GM12878 (cell line): Measurements from ENCODE around the gene GTPBP3. TPM values are rescaled to one million over a fixed set of nuclear protein-coding genes. Genes with fewer than 3 reads are reported as not detected.

ENCODE experiments used
- ATAC-seq: fragments of 200-7000 bp; cut with Tn5 transposase; 3 replicates; pipeline ENCODE4 v1.9.1; 2020; ENCODE audit warnings: mild to moderate bottlenecking, moderate library complexity
- BruUV-seq: library from RNA; stranded (reverse); fragments of 400-500 nt; replicated peaks from 2 replicates; lab custom pipeline; 2021; lab: Mats Ljungman, UMichigan
- CTCF ChIA-PET: fragments of 300-600 bp; sonication (Branson Sonifier 250); formaldehyde crosslinking; extraction: SDS; loops from one replicate; lab custom pipeline; 2021; ENCODE audit warnings: inconsistent platforms; lab: Yijun Ruan, JAX
- POLR2A ChIA-PET: fragments of 350-600 bp; formaldehyde crosslinking; extraction: SDS; loops from one replicate; lab custom pipeline; 2021; ENCODE audit warnings: inconsistent platforms; lab: Charles Lee
- RAD21 ChIA-PET: fragments of 300-600 bp; sonication (Branson Sonifier 250); formaldehyde crosslinking; loops from one replicate; lab custom pipeline; 2023; ENCODE audit warnings: antibody characterized with exemption; ENCODE audit not compliant: unreplicated experiment; lab: Charles Lee
- SMC1A ChIA-PET: fragments of 300-600 bp; sonication (Branson Sonifier 250); formaldehyde crosslinking; loops from one replicate; lab custom pipeline; 2023; ENCODE audit not compliant: unreplicated experiment, uncharacterized antibody; lab: Charles Lee
- DNase-seq: peaks from one replicate; pipeline ENCODE4 v3.0.0-alpha.2; 2011; ENCODE audit warnings: low read depth, low spot score
- FAIRE-seq: peaks from 3 replicates; lab custom pipeline; 2011; peaks lifted over from hg19 to GRCh38; lab: Jason Lieb, UNC
- H2AFZ ChIP-seq: 2 replicates; pipeline ENCODE4 v1.6.0; 2011; ENCODE audit warnings: low read depth, low read length, control low read depth; ENCODE audit not compliant: control insufficient read depth
- H3K27ac ChIP-seq: 2 replicates; pipeline ENCODE4 v1.5.1; 2011; ENCODE audit warnings: control low read depth; ENCODE audit not compliant: control insufficient read depth, insufficient read depth
- H3K27me3 ChIP-seq, 2 experiments: replicated peaks in 1 of 2; 2 replicates each; pipeline versions ENCODE4 v1.6.0 to v1.6.1; 2011; ENCODE audit warnings: low read length in 1 of 2; ENCODE audit not compliant: control insufficient read depth in 2 of 2, insufficient read depth in 2 of 2
- H3K36me3 ChIP-seq, 2 experiments: 2 replicates each; pipeline ENCODE4 v1.5.1; 2011; ENCODE audit warnings: low read length in 1 of 2; ENCODE audit not compliant: control insufficient read depth in 2 of 2, insufficient read depth in 2 of 2
- H3K4me1 ChIP-seq: 2 replicates; pipeline ENCODE4 v1.6.1; 2011; ENCODE audit warnings: mild to moderate bottlenecking, low read length, moderate library complexity, mixed read lengths; ENCODE audit not compliant: control insufficient read depth, insufficient read depth
- H3K4me2 ChIP-seq: 2 replicates; pipeline ENCODE4 v1.6.0; 2011; ENCODE audit warnings: control low read depth; ENCODE audit not compliant: control insufficient read depth, insufficient read depth
- H3K4me3 ChIP-seq: fragments of 200-600 bp; sonication (generic); 2 replicates; pipeline ENCODE4 v1.5.1; 2016
- H3K79me2 ChIP-seq: 2 replicates; pipeline ENCODE4 v1.6.0; 2011; ENCODE audit warnings: low read length; ENCODE audit not compliant: control insufficient read depth, insufficient read depth
- H3K9ac ChIP-seq: 2 replicates; pipeline ENCODE4 v1.8.0; 2011; ENCODE audit warnings: low read length, control low read depth, mixed read lengths; ENCODE audit not compliant: control insufficient read depth, insufficient read depth
- H3K9me3 ChIP-seq: replicated peaks from 3 replicates; pipeline ENCODE4 v1.5.1; 2011; ENCODE audit warnings: mild to moderate bottlenecking, low read length; ENCODE audit not compliant: control insufficient read depth, insufficient read depth
- H4K20me1 ChIP-seq: 2 replicates; pipeline ENCODE4 v1.6.0; 2011; ENCODE audit not compliant: control insufficient read depth, insufficient read depth
- CEBPZ ChIP-seq: fragments of 150-350 bp; IDR thresholded peaks from 2 replicates; pipeline ENCODE4 v1.6.1; 2016; ENCODE audit warnings: low read depth, low read length
- ELK1 ChIP-seq: IDR thresholded peaks from 2 replicates; pipeline ENCODE4 v1.6.1; 2012; ENCODE audit warnings: low read depth, low read length, improper control_type of control experiment
- NR2F1 ChIP-seq: fragments of 450-650 bp; conservative IDR thresholded peaks from 2 replicates; pipeline ENCODE4 v1.6.1; 2017; ENCODE audit warnings: mild to moderate bottlenecking
- RBBP5 ChIP-seq: fragments of 200-600 bp; sonication (generic); conservative IDR thresholded peaks from 2 replicates; pipeline ENCODE4 v1.6.1; 2016
- WGBS: methylation state at CpG from one replicate; pipeline ENCODE4 v1.1.6; 2016; ENCODE audit warnings: low lambda C conversion rate; ENCODE audit not compliant: insufficient replicate concordance, insufficient coverage; ENCODE audit errors: missing lambda C conversion rate; 5-methylcytosine and 5-hydroxymethylcytosine counted together
- in situ Hi-C: fragments of 300-500 bp; cut with MboI; formaldehyde crosslinking; loops from 9 replicates; pipeline ENCODE4 v1.14.3; 2018; ENCODE audit warnings: mixed read lengths
- intact Hi-C: fragments of 100-400 bp; cut with micrococcal nuclease; formaldehyde crosslinking; loops from one replicate; pipeline ENCODE4 v1.14.2; 2022; ENCODE audit not compliant: unreplicated experiment
- polyA plus RNA-seq, 11 experiments: library from polyadenylated mRNA; depleted of rRNA in 4 of 11; unstranded in 6 of 11; stranded (reverse) in 5 of 11; fragments of >200 nt; fragmentation: Nextera tagmentation in 4 of 11; fragmentation: Illumina TruSeq in 1 of 11; extraction: Ambion mirVana in 4 of 11; extraction: Trizol in 1 of 11; gene quantifications; 1 replicate in 1 of 11; 2 replicates in 10 of 11; pipeline versions ENCODE4 v1.2.1 to v1.2.3, GENCODE V29; 2011 to 2016; ENCODE audit warnings: inconsistent platforms in 2 of 11, missing spikeins in 2 of 11, low read depth in 1 of 11
- total RNA-seq, 4 experiments: library from RNA; depleted of rRNA in 3 of 4; stranded (reverse); fragments of >200 nt in 3 of 4; fragmentation: Illumina TruSeq in 1 of 4; extraction: Trizol in 1 of 4; gene quantifications; 2 replicates each; pipeline versions ENCODE4 v1.2.1 to v1.2.3, GENCODE V29; 2013 to 2021

Gene GTPBP3
- total and polyA plus RNA-seq, 10 of the 15 experiments (the other 5 are each of a cell fraction or from before 2014, with no cell fraction given): 2.9 to 46.8 (median 15.4) TPM

DNA sequence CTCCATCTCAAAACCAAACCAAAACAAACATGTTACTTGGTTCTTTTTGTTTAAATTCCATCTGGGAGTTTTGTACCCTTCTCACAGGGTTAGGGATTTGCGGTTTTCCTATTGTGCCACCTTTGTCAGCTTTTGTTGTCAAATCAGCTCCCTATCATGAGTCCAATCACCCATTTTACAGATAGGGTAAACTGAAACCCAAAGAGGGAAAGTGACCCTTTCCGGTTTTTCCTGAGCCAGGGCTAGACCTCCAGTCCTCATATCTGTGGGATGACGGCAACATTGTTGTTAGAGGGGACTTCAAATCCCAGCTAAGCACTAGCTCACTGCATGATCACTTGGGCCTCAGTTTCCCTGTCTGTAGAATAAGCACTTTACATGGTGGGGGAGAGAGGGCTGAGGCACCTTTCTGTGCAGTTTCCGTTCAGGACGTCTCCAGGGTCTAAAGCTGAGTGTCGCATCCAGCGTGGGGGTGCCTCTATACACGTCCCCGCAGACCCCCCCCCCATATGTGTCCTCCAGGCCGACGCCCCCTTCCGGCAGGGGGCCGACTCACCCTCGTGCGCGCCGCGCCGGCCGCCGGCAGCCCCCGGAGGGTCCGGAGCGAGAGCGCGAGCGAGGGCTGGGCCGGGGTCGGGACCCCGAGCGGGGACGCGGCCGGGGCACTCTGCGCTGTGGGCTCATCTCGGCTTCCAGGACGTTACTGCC is 52.8 kb downstream of the GTPBP3 start:
- H3K4me1 ChIP-seq: peaks cover 9% of the 10 kb centered on the region
- no TSS peak for BruUV-seq
- no peak for DNase-seq
- CTCF ChIA-PET: interaction anchor here (1.0 to 9.4 kb wide), 11 partner anchors 14 to 132 kb away, joined by 3 to 170 read pairs (median 4); partner anchors contain the start of genes MRPL34 and USHBP1
- peak overlapping the region; percentile 72 for H3K4me3 ChIP-seq
- H2AFZ ChIP-seq: no peak overlapping the region; the same call in 1 of the 2 replicates
- RAD21 ChIA-PET: interaction anchor here (0.6 to 2.2 kb wide), 3 partner anchors 47 to 99 kb away, joined by 3 to 7 read pairs (median 4); partner anchors contain the start of gene ABHD8
- H3K4me2 ChIP-seq: peak overlapping the region; percentile 58
- POLR2A ChIA-PET: interaction anchor here (0.5 to 0.6 kb wide), 2 partner anchors 23 to 27 kb away, joined by 3 to 4 read pairs; no protein-coding TSS in a partner anchor
- no peaks in the 10 kb centered on the region for H4K20me1 ChIP-seq
- H3K9ac ChIP-seq: no peak overlapping the region
- no peaks in the 10 kb centered on the region for H3K79me2 ChIP-seq
- SMC1A ChIA-PET: interaction anchor here (0.7 to 7.5 kb wide), 3 partner anchors 43 to 93 kb away, joined by 3 to 69 read pairs (median 3); no protein-coding TSS in a partner anchor
- 33% methylated on average over 12 of the region's 37 CpGs for WGBS
- H3K36me3 ChIP-seq: no peaks in the 10 kb centered on the region
- TF ChIP-seq CEBPZ (no peak), RBBP5 (no peak), NR2F1 (0 out of 2 replicates have a peak, but pooled peaks have one; percentile 12), ELK1 (no peak)
- in situ Hi-C loops: loop anchor here (5.0 kb wide), 2 partner anchors 43 to 98 kb away; no protein-coding TSS in a partner anchor
- no peak overlapping the region for H3K27ac ChIP-seq
- ATAC-seq: no peak
- no peak for FAIRE-seq
- no peaks in the 10 kb centered on the region; the same call in 1 of the 3 replicates for H3K9me3 ChIP-seq
- peaks cover 2 to 3% of the 10 kb centered on the region in 2 experiments; a peak in 3 of 4 replicates for H3K27me3 ChIP-seq
- intact Hi-C loops: no loop called here
